ENCODE data around the gene LRP3.

The LRP3 gene

GRCh38 chr19:33210266-33210940 lies 16.3 kb downstream of the LRP3 start:
- no peaks in the 10 kb centered on the region for H3K36me3 Mint-ChIP-seq (ENCODE audit: low read depth)
- TF ChIP-seq CTCF (IDR thresholded peaks at IDR 0.05; ENCODE audit: unreplicated experiment in 3 of 3) = no peak
- no peaks in the 10 kb centered on the region for H3K4me1 Mint-ChIP-seq
- peaks cover 5% of the 10 kb centered on the region for H3K27me3 Mint-ChIP-seq (ENCODE audit: low read depth)
- H3K4me3 Mint-ChIP-seq = no peak overlapping the region
- no peaks in the 10 kb centered on the region for H3K9me3 Mint-ChIP-seq
- no peak overlapping the region for H3K27ac Mint-ChIP-seq

GRCh38 chr19:33211794-33212435 lies 17.8 kb downstream of the LRP3 start:
- no peak overlapping the region for H3K4me3 Mint-ChIP-seq
- H3K27me3 Mint-ChIP-seq (ENCODE audit: low read depth) = peaks cover 5% of the 10 kb centered on the region
- H3K36me3 Mint-ChIP-seq (ENCODE audit: low read depth) = no peaks in the 10 kb centered on the region

GRCh38 chr19:33212436-33213172 lies 18.5 kb downstream of the LRP3 start:
- Mint-ChIP-seq H3K27ac (no peak overlapping the region), H3K4me3 (no peak overlapping the region), H3K9me3 (no peaks in the 10 kb centered on the region), H3K4me1 (no peaks in the 10 kb centered on the region), H3K27me3 (ENCODE audit: low read depth) (peaks cover 9% of the 10 kb centered on the region), H3K36me3 (ENCODE audit: low read depth) (no peaks in the 10 kb centered on the region)
- no peak for TF ChIP-seq CTCF (IDR thresholded peaks at IDR 0.05; ENCODE audit: unreplicated experiment in 3 of 3)

More at GRCh38 chr19:33211794-33212435, 17.8 kb downstream of the LRP3 start:
- H3K4me1 Mint-ChIP-seq = no peaks in the 10 kb centered on the region
- no peaks in the 10 kb centered on the region for H3K9me3 Mint-ChIP-seq
- no peak overlapping the region for H3K27ac Mint-ChIP-seq
- no peak for TF ChIP-seq CTCF (IDR thresholded peaks at IDR 0.05; ENCODE audit: unreplicated experiment in 3 of 3)

- H3K9me3 Mint-ChIP-seq = no peaks in the 10 kb centered on the region
- no peaks in the 10 kb centered on the region for H3K4me1 Mint-ChIP-seq
- peaks cover 10% of the 10 kb centered on the region for H3K27me3 Mint-ChIP-seq (ENCODE audit: low read depth)
- H3K36me3 Mint-ChIP-seq (ENCODE audit: low read depth) = no peaks in the 10 kb centered on the region
- H3K4me3 Mint-ChIP-seq = no peak overlapping the region
- H3K27ac Mint-ChIP-seq = no peak overlapping the region
- peak; percentile 21 to 34 (median 30) for TF ChIP-seq CTCF (IDR thresholded peaks at IDR 0.05; ENCODE audit: unreplicated experiment in 3 of 3)
Observed at GRCh38 chr19:33214596-33214995, 20.5 kb downstream of the LRP3 start.

GRCh38 chr19:33215438-33216197 lies 21.5 kb downstream of the LRP3 start:
- Mint-ChIP-seq H3K27ac (no peak overlapping the region), H3K27me3 (ENCODE audit: low read depth) (peaks cover 10% of the 10 kb centered on the region), H3K36me3 (ENCODE audit: low read depth) (no peaks in the 10 kb centered on the region), H3K4me1 (no peaks in the 10 kb centered on the region), H3K4me3 (no peak overlapping the region), H3K9me3 (no peaks in the 10 kb centered on the region)
- TF ChIP-seq CTCF (IDR thresholded peaks at IDR 0.05; ENCODE audit: unreplicated experiment in 3 of 3) = no peak

Data from nephron (organoid).